MCF 10A (cell line): Measurements from ENCODE around the gene B3GNT9. TPM values are rescaled to one million over a fixed set of nuclear protein-coding genes. Genes with fewer than 3 reads are reported as not detected.

Source experiments
- Bru-seq: library from RNA; stranded (reverse); fragments of 400-500 nt; gene quantifications from one replicate; lab custom pipeline; 2021; lab: Mats Ljungman, UMichigan
- BruChase-seq, 2 experiments: library from RNA; stranded (reverse); fragments of 400-500 nt; gene quantifications; one replicate each; lab custom pipeline; 2021; lab: Mats Ljungman, UMichigan
- BruUV-seq: library from RNA; stranded (reverse); fragments of 400-500 nt; replicated peaks from 2 replicates; lab custom pipeline; 2021; lab: Mats Ljungman, UMichigan
- CTCF ChIA-PET: fragments of 300-600 bp; sonication (Branson Sonifier 250); formaldehyde crosslinking; extraction: SDS; loops from one replicate; lab custom pipeline; 2021; ENCODE audit warnings: antibody characterized with exemption, inconsistent platforms; lab: Yijun Ruan, JAX
- POLR2A ChIA-PET: fragments of 300-600, 350-650 bp; sonication (Branson Sonifier 250); formaldehyde crosslinking; extraction: SDS; loops from one replicate; lab custom pipeline; 2020; ENCODE audit warnings: antibody characterized with exemption, inconsistent platforms; lab: Yijun Ruan, JAX
- DNase-seq: peaks from one replicate; pipeline ENCODE4 v3.0.0-alpha.2; 2018; ENCODE audit not compliant: unreplicated experiment
- H3K27ac Mint-ChIP-seq: one replicate; pipeline ENCODE4 v1.8.0; 2022; ENCODE audit warnings: mild to moderate bottlenecking, low read depth, mixed read lengths; ENCODE audit not compliant: unreplicated experiment
- H3K27me3 Mint-ChIP-seq: one replicate; pipeline ENCODE4 v1.8.0; 2022; ENCODE audit warnings: mixed read lengths; ENCODE audit not compliant: insufficient read depth, unreplicated experiment
- H3K36me3 Mint-ChIP-seq: one replicate; pipeline ENCODE4 v1.8.0; 2022; ENCODE audit warnings: mild to moderate bottlenecking, moderate library complexity, mixed read lengths; ENCODE audit not compliant: insufficient read depth, unreplicated experiment
- H3K4me1 Mint-ChIP-seq: one replicate; pipeline ENCODE4 v1.8.0; 2022; ENCODE audit warnings: mixed read lengths; ENCODE audit not compliant: insufficient read depth, unreplicated experiment
- H3K4me3 Mint-ChIP-seq: one replicate; pipeline ENCODE4 v1.8.0; 2022; ENCODE audit warnings: mild to moderate bottlenecking, moderate library complexity, mixed read lengths; ENCODE audit not compliant: unreplicated experiment
- H3K9me3 Mint-ChIP-seq: one replicate; pipeline ENCODE4 v1.8.0; 2022; ENCODE audit warnings: mixed read lengths; ENCODE audit not compliant: unreplicated experiment
- CTCF ChIP-seq: fragments of 200-600 bp; IDR thresholded peaks from one replicate; pipeline ENCODE4 v1.8.0; 2022; ENCODE audit warnings: antibody characterized with exemption, mild to moderate bottlenecking; ENCODE audit not compliant: unreplicated experiment
- intact Hi-C: fragments of 100-400 bp; cut with micrococcal nuclease; formaldehyde crosslinking; loops from 2 replicates; pipeline ENCODE4 v1.14.1; 2022
- long read RNA-seq: library from polyadenylated mRNA; stranded (forward); transcript quantifications from one replicate; pipeline ENCODE4 v2.0.0, GENCODE V29; 2022
- total RNA-seq: library from RNA; stranded (reverse); gene quantifications from 2 replicates; pipeline ENCODE4 v1.2.3, GENCODE V29; 2022

The B3GNT9 gene, protein sequence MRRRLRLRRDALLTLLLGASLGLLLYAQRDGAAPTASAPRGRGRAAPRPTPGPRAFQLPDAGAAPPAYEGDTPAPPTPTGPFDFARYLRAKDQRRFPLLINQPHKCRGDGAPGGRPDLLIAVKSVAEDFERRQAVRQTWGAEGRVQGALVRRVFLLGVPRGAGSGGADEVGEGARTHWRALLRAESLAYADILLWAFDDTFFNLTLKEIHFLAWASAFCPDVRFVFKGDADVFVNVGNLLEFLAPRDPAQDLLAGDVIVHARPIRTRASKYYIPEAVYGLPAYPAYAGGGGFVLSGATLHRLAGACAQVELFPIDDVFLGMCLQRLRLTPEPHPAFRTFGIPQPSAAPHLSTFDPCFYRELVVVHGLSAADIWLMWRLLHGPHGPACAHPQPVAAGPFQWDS
- total RNA-seq (0.84 and 1.9 TPM in 2 replicates), Bru-seq, nascent RNA (percentile 35 among the genes with signal in this experiment), BruChase-seq, experiment 1, labeled RNA remaining after a 6-hour chase (percentile 69 among the genes with signal in this experiment), BruChase-seq, experiment 2, labeled RNA remaining after a 2-hour chase (percentile 55 among the genes with signal in this experiment)
- long read RNA-seq, partial matches to known transcripts: 0 of 2 reads
- long read RNA-seq, other reads (novel, unspliced or antisense): 2 of 2 reads

DNA sequence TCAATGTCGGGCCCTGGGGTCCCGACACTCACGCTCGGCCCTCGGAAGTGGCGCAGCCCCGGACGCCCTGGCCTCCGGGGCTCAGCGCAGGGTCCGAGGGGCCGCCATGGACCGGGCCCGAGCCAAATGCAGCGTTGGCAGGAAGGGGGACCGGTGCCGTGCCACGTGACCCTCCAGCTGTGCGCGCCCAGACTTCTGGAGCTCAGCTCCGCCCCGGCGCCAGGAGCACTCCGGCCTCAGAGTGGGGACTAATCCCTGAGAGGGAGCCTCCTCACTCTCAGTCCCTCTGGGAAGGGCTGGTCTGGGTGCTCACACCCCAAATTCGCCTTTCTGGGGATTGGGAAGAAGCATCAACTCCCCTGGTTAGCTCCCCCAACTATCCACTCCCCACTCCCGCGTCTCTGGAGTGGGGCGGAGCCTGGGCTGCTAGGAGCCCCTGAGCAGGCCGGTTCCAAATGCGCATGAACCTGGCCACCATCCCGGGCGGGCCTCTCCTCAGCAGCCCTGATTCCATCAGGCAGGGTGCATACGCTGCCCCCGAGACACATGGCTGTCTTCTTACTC, at the start of gene B3GNT9:
Gene B3GNT9, minus strand, starts transcription at position 166 of the 564 bp plus-strand sequence. CDS start 513 bp downstream, outside the sequence.
- Mint-ChIP-seq H3K4me3 (peak within 1 kb of the TSS; percentile 46), H3K36me3 (peaks cover 35% of the 10 kb centered on the region), H3K4me1 (peaks cover 12% of the 10 kb centered on the region), H3K27ac (no peak within 1 kb of the TSS), H3K9me3 (no peaks in the 10 kb centered on the region), H3K27me3 (no peaks in the 10 kb centered on the region)
- no peak for TF ChIP-seq CTCF
- ChIA-PET CTCF (interaction anchor here (0.7 to 0.8 kb wide), 2 partner anchors 168 to 173 kb away, joined by 3 read pairs; no protein-coding TSS in a partner anchor), POLR2A (interaction anchor here (0.6 kb wide), 1 partner anchor 41 kb away, joined by 4 read pairs; the partner anchor contains the start of gene PHAF1)
- no TSS peak for BruUV-seq
- intact Hi-C loops: no loop called here
- DNase-seq: no peak

DNA sequence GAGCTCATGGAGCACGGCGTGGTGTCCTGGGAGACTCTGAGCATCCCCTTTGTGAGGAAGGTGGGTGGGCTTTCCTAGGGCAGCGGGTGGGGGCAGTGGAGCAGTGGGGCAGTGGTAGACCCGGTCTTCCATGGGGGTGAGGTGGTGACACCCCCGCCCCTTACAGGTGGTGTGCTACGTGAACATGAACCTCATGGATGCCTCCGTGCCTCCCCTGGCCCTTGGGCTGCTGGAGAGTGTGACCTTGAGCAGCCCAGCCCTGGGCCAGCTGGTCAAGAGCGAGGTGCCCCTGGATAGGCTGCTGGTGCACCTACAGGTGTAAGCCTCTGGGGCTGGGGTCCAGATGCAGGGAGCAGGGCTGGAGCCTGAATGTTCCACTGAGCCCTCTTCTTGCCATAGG, 49.7 kb upstream of the B3GNT9 start:
- BruUV-seq: no TSS peak
- Mint-ChIP-seq H3K27me3 (no peaks in the 10 kb centered on the region), H3K4me3 (peak overlapping the region; percentile 89), H3K9me3 (no peaks in the 10 kb centered on the region), H3K36me3 (peaks cover 49% of the 10 kb centered on the region), H3K27ac (no peak overlapping the region), H3K4me1 (peaks cover 34% of the 10 kb centered on the region)
- POLR2A ChIA-PET: interaction anchor here (3.8 kb wide), 1 partner anchor 46 kb away, joined by 28 read pairs; the partner anchor contains the start of gene FHOD1
- CTCF ChIA-PET: interaction anchor here (0.6 to 1.0 kb wide), 5 partner anchors 9 to 41 kb away, joined by 3 to 4 read pairs (median 3); partner anchors contain the start of gene HSF4
- TF ChIP-seq CTCF: no peak
- intact Hi-C loops: no loop called here
- no peak for DNase-seq

GRCh38 chr16:67199808-67200198, 49.0 kb upstream of the B3GNT9 start:
- peaks cover 54% of the 10 kb centered on the region for H3K36me3 Mint-ChIP-seq

More at GRCh38 chr16:67199808-67200198, 49.0 kb upstream of the B3GNT9 start:
- Mint-ChIP-seq H3K9me3 (no peaks in the 10 kb centered on the region), H3K4me1 (peaks cover 34% of the 10 kb centered on the region), H3K27me3 (no peaks in the 10 kb centered on the region), H3K27ac (peak overlapping the region; percentile 84), H3K4me3 (peak overlapping the region; percentile 89)
- intact Hi-C loops: loop anchor here (2.0 kb wide), 2 partner anchors 27 to 47 kb away; partner anchors contain the start of genes FHOD1 and TMEM208
- BruUV-seq: no TSS peak
- CTCF ChIA-PET: interaction anchor here (0.6 to 3.6 kb wide), 12 partner anchors 8 to 683 kb away, joined by 3 to 29 read pairs (median 3); partner anchors contain the start of gene TMEM208
- DNase-seq: no peak
- no peak for TF ChIP-seq CTCF
- POLR2A ChIA-PET: interaction anchor here (2.3 to 3.8 kb wide), 3 partner anchors 7 to 47 kb away, joined by 9 to 28 read pairs (median 25); partner anchors contain the start of gene FHOD1
